DND-41 (cell line): Measurements from ENCODE around the gene HLTF.

Source experiments
- CTCF ChIP-seq: IDR thresholded peaks from 2 replicates; pipeline ENCODE4 v1.5.1; 2012; ENCODE audit warnings: borderline replicate concordance, low read length, moderate library complexity, mild to moderate bottlenecking; ENCODE audit not compliant: poor library complexity, severe bottlenecking; ENCODE audit errors: extremely low read depth
- EZH2 ChIP-seq: IDR thresholded peaks from 3 replicates; pipeline ENCODE4 v1.6.1; 2012; ENCODE audit warnings: borderline replicate concordance, low read depth, mild to moderate bottlenecking, moderate library complexity, low read length, inconsistent platforms; ENCODE audit not compliant: severe bottlenecking

DNA sequence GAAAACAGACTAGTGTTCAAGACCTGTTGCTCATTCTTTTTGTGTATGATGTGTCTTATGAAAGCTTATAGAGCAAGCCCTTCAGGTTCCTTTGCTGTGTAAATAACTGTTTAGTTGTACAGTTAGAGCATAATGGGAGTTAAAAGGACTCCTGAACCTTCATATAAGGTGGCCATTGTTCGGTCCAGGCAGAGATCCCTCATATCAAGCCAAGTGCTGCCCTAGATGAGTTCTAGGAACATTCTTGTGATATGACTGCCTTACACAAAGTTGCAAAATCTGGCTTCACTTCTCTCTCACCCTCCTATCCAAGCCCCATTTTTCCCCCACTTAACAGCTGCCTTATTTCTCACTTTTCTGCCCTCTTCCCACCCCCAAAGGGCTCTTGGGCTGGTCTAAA, 68.1 kb downstream of the HLTF start:
- TF ChIP-seq CTCF (no peak), EZH2 (no peak)
